SKM-1 (cell line): ENCODE results near the gene FHOD3.

Experiments used
- DNase-seq: peaks from one replicate; lab custom pipeline; 2025; ENCODE audit not compliant: unreplicated experiment; lab: John Stamatoyannopoulos, UW

The FHOD3 gene

GRCh38 chr18:36613810-36614209, 316.3 kb downstream of the FHOD3 start:
- no peak for DNase-seq

- DNase-seq = no peak
Observed at GRCh38 chr18:36620788-36621187, 323.3 kb downstream of the FHOD3 start.

- no peak for DNase-seq
Observed at GRCh38 chr18:36622610-36623009, 325.1 kb downstream of the FHOD3 start.

GRCh38 chr18:36623091-36623490, 325.6 kb downstream of the FHOD3 start:
- no peak for DNase-seq

DNA sequence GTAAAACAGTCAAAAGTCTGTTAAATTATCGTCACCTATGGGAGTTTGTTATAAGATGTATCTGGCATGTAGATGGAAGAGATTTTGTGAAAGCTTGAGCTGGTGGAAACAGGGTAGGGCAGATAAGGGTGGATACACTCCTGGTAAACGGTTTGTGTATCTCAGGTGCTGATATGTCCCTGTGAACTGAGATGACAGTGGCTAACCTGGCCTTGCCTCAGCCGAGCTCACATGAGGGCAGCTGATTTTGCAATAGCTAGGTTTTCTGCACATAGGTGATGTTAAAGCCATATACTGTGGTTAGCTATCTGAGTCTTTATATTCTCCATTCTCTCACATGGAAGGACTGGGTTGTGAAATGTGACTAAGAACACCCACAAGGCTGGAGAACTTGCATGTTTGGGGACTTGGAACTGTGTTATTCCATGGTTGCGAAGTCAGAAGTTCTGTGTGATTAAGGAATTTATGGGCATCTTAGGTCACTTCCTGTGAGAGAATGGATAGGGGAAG, 326.2 kb downstream of the FHOD3 start:
- DNase-seq = no peak

- DNase-seq = no peak
Observed at GRCh38 chr18:36624451-36625167, 327.1 kb downstream of the FHOD3 start.

DNA sequence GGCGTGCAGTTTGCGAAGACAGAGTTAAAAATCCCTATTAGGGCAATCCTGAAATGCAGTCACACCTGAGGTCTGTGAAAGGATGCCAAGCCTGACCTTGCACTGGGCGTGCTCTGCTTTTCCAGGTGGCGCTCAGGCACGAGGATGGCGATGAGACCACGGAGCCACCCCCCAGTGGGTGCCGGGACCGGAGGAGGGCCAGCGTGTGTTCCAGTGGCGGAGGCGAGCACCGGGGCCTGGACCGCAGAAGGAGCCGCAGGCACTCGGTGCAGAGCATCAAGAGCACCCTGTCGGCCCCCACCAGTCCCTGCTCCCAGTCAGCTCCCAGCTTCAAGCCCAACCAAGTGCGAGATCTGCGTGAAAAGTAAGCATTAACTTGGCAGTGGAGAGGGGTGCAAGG, 327.9 kb downstream of the FHOD3 start:
- no peak for DNase-seq

DNA sequence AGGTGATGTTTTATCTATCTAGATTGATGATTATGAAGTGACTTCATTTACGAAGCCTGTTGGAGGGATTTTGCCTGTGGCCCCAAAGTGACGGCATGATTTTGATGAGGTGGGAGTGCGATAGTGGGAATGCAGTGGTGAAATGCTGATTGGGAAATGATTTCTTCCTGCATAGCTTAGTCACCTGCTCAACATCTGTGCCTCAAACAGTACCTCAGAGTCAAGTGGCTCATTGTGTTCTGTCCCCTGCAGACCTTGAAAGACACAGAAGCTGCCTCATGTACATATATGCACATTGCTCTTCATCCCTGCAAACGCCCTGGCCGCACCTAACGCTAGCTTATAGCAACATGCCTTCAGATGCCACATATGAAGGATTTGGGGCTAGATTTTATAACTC, 330.1 kb downstream of the FHOD3 start:
- DNase-seq = no peak

DNA sequence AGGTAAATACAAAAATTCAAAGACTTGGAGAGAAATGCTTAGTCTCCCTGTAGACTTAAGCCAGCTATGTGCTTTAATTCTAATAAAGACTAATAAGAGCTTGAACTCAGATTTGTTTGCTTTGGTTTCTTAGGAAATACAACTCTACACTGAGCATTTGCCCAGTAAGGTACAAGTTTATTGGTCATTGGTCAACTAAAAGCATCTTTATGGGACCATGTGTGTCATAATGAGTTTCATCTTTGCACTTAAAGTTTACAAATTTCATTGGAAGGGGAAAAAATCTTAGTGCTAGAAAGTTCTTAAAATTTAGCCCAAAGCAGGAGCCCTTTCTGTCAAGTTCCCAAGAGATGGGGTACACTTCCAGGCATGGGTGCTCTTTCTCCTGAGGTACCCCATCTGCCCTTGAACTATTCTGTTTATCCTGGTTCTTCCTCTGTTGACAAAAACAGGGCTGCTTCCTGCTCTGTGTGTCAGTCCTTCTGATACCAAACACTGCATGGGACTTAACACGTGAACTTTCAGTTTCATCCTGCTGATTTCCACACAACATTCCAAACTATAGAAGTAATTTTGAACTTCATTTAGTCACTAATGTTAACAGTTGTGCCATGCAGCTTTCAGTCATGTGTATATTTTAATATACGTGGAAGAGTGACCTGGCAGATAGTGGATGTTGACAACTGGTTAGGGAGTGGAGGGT, 331.1 kb downstream of the FHOD3 start:
- DNase-seq = no peak

GRCh38 chr18:36629138-36629530, 331.6 kb downstream of the FHOD3 start:
- DNase-seq = no peak

- DNase-seq = no peak
Observed at GRCh38 chr18:36629836-36630235, 332.3 kb downstream of the FHOD3 start.

DNA sequence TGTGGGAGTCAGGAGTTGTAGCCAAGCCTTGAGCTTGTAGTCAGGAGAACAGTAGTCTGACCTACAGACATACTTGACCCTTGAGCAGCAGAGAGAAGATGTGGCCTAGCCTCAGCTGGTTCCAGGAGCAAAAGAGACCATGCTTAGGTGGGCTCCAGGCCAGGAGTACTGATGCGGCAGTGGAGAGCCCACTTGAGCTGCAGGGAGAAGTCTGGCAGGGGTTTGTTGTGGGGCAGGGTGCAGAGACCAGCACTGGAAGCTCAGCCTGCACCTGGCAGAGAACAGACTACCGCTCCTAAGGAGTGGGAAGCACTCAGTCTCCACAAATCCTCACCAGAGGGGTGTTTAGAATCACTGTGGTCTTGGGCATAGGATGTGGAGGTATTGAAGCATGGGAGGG, 333.4 kb downstream of the FHOD3 start:
- DNase-seq = no peak

- no peak for DNase-seq
Observed at GRCh38 chr18:36633961-36634412, 336.5 kb downstream of the FHOD3 start.

DNA sequence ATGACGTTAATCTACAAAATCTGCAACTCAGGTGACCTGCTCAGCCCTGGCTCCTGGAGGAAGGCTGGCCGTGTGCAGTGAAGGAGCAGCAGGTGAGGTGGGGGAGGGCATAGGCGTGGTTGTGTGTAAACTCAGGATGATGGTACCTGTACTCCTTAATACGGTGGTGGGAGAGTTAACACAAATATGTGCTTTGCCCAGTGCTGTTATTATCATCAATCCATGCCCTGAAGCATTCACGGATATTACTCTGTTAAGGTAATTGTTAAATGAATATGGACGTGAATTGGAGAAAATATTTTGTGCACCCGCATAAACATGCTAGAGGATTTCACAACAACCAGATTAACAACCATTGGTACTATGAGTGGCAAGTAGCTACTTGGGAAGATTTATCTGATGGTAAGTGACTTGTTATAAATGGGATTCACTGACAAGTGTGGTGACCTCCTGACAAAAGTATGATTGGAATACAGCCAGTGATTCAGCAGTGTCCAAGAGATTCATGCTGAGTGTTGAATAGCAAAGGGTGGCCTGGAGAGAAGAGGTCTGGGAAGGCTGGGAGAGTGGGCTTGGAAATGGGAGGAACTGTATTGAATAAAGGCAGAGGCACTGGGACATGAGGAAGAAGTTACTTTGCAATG, 337.2 kb downstream of the FHOD3 start:
- no peak for DNase-seq

GRCh38 chr18:36635414-36636096, 338.0 kb downstream of the FHOD3 start:
- DNase-seq = no peak

GRCh38 chr18:36636237-36636817, 338.8 kb downstream of the FHOD3 start:
- no peak for DNase-seq

DNA sequence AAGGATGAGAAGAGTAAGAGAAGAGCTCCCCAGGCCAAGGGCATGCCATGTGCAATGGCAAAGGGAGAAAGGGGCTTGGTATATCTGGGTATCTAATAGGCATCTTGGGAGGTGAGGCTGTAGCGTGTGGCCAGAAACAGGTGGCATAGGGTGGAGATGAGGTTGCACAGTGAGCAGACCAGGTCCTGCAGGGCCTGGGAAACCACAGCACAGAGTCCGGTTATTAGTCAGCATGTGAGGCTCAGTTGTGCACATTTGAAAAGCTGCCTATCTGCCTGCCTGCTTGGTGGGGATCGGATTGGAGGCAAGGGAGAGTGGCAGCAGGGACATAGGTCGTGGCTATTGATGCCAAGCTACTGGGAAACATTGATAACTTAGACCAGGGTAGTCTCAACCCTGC, 340.7 kb downstream of the FHOD3 start:
- no peak for DNase-seq

DNA sequence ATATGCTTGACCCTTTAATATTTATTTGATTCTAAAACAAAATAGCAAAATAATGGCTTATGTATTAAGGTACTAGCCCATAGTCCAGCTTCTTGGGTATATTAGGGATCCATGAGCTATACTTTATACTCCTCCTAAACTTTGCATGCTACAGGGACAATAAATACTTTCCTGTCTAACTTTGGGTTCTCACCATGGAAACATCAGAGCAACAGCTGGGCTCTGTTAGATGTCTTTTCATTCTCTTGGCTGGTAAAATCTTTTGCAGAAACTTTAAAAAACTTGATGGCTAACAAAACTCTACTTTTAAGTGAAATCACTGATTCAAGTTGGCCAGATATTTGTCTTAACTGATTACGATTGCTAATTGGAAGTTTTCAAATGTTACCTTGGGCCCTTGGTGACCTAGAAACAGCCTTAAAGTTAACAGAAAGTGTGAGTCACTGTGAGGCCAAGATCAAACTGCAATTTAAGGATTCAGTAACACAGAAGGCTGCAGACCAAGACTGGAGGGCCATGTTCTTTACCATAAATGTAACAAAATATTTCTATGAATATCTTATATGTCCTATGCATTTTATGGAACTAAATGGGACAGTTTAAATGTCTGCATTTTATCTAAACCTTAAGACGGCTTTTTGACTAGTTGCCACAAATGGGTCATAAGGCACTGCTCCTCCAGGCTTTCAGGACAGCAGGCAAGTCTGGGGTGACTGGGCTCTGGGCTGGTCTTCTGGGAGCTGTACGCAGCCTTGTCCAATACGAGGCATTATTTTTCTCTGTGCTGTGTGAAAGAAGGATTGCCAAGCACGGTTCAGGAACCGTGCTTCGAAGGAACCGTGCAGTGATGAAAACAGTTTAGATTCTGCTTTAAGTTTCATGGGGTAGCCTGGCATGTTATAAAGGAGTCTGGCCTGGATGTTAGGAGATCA, 342.8 kb downstream of the FHOD3 start:
- DNase-seq = no peak

DNA sequence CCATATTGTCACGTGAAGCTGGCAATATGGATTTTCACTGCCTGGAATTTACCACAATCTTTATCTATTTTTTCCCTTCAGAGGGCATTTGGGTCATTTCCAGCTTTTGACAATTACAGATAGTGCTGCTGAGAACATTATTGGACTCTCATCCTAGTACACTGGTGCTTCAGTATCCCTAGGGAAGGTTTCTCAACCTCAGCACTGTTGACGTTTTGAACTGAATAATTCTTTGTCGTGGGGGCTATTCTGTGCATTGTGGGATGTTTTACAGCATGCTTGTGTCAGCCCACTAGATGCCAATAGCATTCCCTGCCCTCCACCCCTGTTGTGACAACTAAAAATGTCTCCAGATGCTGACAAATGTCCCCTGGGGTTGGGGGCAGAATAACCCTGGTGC, 345.5 kb downstream of the FHOD3 start:
- DNase-seq = no peak

DNA sequence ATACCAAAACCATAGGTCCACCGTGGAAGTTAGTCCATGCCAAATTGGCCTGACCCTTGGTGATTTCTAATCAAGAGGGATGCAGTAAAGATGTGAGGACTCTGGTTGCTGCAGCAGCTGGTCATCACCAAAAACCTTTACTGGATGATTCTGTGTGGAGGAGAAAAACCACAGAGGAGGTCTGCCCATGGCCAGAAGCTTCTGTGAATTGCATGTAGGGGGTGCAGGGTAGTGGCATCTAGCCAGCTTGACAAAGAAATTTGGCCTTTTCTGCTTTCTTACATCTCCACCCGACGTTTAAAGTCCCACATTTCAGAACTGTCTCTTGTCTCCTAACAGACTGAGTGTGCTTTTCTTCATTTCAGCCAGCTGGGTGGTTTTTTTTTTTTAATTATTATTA, 351.3 kb downstream of the FHOD3 start:
- DNase-seq = no peak
